ENCODE measurements around the gene DCP2. TPM values are rescaled to one million over a fixed set of nuclear protein-coding genes. Genes with fewer than 3 reads are reported as not detected.

Gene DCP2
- 9.2 to 14.8 TPM (median 11.9 TPM) in 5 replicates for total RNA-seq (2022; extraction: Qiagen RNA extraction)

DNA sequence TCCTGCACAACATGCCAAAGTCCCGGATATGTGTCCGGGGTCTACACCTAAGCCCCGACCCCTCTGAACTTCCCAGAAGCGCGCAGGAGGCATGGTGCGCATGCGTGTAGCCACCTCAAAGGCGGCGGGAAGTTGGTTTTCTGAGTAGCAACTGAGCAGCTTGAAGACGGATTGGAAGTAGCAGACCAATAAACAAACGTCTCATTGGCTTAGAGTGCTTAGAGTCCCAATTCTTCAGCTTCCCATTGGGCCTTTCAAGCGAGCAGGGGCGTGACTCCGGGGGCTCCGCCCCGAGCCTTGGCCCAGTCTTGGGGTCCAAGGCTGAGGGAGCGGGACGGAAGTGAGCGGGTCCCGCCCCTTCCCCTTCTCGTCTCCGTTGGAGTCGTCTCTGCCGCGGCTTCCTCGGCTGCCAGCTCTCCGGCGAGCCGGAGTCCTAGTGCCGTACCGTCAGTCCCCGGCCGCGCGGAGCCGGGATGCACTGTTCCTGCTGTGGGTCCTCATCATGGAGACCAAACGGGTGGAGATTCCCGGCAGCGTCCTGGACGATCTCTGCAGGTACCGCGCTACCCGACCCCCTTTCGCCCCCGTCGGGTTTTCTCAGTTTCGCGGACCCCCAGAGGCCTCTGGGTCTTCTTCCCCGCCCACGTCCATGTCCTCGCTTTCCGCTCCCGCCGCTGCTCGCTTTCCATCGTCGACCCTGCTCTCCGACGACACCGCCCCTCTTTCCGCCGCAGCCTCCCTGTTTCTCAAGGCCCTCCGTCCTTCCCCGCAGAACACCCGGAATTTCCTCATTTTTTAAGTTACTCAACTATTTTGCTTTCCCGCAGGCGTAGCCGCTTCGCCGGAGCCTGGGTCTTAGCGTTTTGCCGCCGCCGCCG, at the start of gene DCP2:
Gene DCP2 (plus strand): TSS at position 367 of the 878 bp plus-strand sequence. CDS start 136 bp downstream, at position 503.

Other genes with a start within 250 kb of the DCP2 start
- gene APC, start 238.9 kb upstream of the DCP2 start, total RNA-seq (2022; extraction: Qiagen RNA extraction) = 7.0 to 13.8 TPM (median 11.8 TPM) in 5 replicates
- 84.9 to 98.2 TPM (median 88.7 TPM) in 5 replicates for gene SRP19, start 115.5 kb upstream of the DCP2 start, total RNA-seq (2022; extraction: Qiagen RNA extraction)
- 95.9 to 161 TPM (median 101 TPM) in 5 replicates for gene REEP5, start 54.6 kb upstream of the DCP2 start, total RNA-seq (2022; extraction: Qiagen RNA extraction)